GM12872 (cell line): ENCODE data around the gene SPEF1.

Experiments used
- TF ChIP-seq, protein P1 (sequence below): IDR thresholded peaks from 3 replicates; pipeline ENCODE4 v1.5.1; 2011; ENCODE audit warnings: low read depth, mild to moderate bottlenecking, low read length, moderate library complexity; ENCODE audit not compliant: insufficient read depth

SPEF1 gene

DNA sequence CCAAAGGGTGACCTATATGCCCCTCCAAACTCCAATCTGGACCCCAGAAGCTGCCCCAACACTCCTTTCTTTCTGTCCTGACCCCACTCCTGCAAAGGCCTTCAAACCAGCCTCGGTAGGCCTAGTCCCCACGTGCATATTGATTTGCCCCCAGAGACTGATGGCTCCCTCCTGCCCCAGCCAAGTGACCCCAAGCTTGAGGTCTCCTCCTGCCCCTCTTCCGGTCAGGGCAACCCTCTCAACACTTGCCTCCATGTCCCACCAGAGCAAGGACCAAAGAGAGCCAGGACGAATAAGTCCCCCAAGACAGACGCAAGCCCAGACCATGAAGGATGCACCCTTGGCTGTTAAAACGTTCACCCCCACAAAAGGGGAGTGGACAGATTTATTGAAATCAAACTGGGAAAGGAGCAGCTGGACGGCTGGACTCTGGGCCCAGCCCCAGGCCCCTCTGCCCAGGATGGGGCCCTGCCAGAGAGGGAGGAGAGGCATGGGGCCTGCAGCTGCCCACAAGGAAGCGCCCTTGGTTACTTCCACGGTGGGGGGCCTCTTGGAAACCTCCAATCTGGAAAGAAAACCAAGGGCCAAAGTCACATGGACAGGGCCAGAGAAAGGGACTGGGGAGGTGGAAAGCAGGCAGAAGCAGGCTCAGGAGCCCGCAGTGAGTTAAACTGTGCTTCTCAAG lies 2.4 kb upstream of the SPEF1 start:
- TF ChIP-seq, protein P1, sequence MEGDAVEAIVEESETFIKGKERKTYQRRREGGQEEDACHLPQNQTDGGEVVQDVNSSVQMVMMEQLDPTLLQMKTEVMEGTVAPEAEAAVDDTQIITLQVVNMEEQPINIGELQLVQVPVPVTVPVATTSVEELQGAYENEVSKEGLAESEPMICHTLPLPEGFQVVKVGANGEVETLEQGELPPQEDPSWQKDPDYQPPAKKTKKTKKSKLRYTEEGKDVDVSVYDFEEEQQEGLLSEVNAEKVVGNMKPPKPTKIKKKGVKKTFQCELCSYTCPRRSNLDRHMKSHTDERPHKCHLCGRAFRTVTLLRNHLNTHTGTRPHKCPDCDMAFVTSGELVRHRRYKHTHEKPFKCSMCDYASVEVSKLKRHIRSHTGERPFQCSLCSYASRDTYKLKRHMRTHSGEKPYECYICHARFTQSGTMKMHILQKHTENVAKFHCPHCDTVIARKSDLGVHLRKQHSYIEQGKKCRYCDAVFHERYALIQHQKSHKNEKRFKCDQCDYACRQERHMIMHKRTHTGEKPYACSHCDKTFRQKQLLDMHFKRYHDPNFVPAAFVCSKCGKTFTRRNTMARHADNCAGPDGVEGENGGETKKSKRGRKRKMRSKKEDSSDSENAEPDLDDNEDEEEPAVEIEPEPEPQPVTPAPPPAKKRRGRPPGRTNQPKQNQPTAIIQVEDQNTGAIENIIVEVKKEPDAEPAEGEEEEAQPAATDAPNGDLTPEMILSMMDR: no peak

DNA sequence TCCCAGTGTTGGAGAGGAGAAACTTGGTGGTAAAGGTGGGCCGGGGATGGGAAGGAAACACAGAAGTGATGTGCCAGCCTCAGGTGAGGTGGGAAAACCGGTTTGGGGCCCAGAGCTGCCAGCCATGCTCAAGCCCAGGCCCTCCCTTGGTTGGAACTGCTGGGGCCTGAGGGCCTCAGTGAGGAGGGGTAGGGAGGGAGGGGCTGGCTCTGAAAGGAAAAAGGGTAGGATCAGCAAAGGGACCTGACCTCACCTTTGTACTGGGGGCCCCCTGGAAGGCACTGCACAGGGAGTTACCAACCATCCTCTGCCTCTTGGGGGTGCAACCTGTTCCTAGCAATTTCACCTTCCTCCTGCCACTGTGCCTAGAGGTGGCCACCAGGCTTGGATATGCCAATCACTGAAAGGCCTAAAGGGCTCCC lies 1.8 kb upstream of the SPEF1 start:
- TF ChIP-seq, protein P1: no peak

DNA sequence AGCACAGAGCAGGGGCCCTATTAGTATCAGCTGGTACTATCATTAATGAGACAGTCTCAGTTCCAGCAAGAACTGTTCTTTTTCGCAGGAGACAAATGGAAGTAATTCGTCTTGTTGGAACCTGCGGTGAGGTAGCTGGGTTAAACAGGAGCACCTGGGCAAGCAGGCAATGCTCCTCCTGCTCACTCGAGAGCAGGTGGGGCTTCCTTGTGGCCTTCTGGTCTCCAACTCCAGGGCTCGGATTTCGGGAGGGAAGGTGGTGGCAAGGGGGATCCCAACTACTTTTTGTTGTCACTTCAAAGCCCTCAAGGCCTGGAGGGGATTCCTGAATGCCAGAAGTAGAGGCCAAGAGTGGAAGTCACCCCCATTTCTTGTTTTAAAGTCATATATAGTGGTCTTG lies 1.3 kb upstream of the SPEF1 start:
- TF ChIP-seq, protein P1: no peak

DNA sequence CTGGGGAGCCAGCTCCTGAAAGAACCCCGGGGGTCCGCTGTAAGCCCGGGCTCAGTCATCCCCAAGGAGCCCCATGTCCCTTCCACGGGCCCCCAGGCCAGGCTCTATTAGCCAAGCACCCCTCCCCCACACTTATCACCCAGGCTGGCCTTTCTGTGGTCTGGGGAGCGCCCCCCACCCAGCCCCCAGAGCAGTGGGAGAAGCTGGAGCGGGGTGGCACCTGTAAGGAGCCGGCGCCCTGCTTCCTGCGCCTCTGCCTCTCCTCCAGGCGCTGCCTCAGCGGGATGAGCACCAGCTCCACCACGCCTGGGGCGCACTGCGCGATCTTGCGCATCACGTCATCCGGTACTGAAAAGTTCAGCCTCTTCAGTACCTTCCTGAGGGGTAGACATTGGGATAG lies 2.3 kb downstream of the SPEF1 start:
- TF ChIP-seq, protein P1: no peak

DNA sequence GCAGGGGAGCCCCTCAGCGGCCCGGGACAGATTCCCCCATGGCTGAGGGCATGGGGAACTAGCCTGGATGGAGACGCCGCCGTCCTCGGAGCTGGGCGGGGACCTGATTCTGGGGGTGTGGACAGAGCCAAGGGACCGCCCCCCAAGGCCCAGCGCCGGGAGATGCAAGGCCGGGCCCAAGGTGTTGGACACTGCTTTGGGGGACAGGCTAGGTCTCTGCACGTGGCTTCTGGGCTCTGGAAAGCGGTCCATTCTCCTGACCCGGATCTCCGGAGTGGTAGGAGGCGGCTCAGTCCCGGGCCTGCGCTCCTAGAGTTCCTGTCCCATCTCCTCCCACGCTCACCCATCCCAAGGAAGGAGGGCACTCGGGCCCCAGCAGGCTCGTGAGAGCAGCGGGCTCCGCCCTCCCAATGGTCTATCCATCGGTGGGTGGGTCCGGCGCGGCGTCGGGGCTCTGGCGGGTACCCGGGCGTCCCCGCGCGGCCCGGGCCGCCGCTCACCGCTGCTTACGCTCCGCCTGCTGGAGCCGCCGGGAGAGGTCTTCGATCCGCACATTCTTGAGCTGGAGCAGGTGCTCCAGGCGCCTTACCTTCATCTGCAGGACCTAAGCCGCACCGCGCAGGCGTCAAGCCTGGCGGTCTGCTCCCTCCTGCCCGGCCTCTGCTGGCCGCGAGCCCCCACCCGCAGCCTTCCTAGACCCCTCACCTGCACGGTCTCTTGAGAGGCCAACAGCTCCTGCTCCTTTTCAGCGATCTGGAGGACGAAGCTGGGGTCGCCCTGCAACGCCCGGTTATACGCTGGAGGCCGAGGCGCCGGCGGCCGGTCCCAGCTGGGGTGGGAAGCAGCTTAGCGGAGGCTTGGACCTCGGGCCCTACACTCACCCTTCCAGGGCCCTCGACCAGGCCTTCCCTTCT lies 3.3 kb downstream of the SPEF1 start:
- TF ChIP-seq, protein P1: no peak

DNA sequence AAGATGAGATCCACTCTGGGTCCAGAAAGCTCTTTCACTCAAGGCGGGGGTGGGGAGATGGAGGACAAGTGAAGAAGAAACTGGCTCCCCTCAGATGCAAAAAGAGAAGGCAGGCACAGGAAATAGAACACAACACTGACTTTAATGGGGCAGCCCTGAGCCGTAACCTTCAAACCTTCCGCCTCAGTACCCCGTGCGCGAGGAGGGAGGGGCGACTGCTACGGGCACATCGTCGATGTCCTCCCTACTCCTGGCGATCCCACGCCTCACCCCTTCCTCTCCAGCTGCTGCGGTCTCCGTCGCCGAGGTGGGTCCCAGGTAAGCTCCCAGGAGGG lies 3.9 kb downstream of the SPEF1 start:
- TF ChIP-seq, protein P1: no peak

DNA sequence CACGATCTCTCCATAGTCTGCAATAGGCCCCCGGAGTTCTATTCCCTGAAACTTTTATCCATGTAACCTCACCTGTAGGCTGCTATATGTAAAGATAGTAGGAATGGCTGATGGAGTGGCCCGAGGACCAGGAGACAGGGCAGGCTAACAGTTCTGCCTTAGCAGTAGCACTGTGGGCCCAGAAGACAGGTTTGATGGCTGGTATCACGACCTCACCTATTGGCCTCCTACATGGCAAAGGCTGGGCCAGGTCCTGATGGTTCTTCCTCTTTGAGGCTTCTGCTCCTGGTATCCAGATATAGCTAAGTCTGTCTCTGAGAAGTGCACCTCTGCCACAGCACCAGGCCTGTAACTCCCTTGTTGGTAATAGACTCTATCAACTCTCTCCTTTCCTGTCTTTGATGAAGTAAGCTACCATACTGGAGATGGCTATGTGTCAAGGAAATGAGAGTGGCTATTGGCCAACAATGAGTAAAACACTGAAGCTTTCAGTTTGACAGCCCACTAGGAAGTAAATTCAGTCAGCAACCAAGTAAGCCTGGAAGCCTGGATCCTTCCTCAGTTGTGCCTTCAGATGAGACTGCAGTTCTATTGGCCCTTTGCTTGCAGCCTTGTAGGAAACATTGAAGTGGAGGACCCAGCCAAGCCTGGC lies 5.7 kb downstream of the SPEF1 start:
- TF ChIP-seq, protein P1: no peak
